GM12873 (cell line): ENCODE measurements around the gene ZMIZ2.

Source experiments
- TF ChIP-seq, protein P1 (sequence below): IDR thresholded peaks from 2 replicates; pipeline ENCODE4 v1.5.1; 2012; ENCODE audit warnings: low read depth, mild to moderate bottlenecking, moderate library complexity, low read length, control low read depth; ENCODE audit not compliant: insufficient read depth; ENCODE audit errors: missing control alignments

Gene ZMIZ2

DNA sequence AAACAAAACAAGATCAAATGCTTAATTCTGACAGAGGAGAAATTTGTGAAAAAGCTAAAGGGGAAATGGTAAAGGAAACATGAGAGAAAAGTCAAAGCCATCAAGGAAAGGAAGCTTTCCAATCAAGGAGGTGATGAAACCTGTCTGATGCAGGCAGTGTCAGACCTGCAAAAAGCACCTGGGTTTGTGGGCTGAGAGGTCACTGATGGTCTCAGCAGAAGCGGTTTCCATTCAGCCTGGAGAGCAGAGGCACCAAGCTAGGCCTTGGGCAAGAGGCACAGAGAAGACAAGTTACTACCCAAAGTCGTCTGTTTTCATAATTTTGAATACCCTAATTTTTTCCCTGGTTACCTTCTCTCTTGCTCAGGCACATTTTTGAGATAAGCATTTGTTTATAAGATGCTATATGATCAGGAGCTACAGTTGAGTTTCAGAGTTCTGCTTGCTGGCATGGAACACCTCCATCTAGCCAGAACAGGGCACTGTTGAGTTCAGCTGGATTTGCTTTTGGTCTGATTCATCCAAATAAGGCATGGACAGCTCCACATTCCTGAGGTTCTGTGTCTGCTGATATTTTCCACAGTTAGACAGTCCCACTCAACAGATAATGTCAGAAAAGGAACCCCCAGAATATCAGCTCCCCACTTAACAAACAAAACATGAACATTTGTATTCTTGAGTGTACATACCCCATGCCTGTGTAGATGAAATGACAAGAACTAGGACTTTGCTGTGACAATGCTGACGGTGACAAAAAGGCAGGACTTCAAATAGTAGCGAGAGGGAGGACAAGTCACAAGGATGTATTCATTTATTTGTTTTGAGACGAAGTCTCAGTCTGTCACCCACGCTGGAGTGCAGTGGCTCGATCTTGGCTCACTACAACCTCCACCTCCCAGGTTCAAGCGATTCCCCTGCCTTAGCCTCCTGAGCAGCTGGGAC is 42.9 kb downstream of the ZMIZ2 start:
- TF ChIP-seq, protein P1, sequence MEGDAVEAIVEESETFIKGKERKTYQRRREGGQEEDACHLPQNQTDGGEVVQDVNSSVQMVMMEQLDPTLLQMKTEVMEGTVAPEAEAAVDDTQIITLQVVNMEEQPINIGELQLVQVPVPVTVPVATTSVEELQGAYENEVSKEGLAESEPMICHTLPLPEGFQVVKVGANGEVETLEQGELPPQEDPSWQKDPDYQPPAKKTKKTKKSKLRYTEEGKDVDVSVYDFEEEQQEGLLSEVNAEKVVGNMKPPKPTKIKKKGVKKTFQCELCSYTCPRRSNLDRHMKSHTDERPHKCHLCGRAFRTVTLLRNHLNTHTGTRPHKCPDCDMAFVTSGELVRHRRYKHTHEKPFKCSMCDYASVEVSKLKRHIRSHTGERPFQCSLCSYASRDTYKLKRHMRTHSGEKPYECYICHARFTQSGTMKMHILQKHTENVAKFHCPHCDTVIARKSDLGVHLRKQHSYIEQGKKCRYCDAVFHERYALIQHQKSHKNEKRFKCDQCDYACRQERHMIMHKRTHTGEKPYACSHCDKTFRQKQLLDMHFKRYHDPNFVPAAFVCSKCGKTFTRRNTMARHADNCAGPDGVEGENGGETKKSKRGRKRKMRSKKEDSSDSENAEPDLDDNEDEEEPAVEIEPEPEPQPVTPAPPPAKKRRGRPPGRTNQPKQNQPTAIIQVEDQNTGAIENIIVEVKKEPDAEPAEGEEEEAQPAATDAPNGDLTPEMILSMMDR = no peak

DNA sequence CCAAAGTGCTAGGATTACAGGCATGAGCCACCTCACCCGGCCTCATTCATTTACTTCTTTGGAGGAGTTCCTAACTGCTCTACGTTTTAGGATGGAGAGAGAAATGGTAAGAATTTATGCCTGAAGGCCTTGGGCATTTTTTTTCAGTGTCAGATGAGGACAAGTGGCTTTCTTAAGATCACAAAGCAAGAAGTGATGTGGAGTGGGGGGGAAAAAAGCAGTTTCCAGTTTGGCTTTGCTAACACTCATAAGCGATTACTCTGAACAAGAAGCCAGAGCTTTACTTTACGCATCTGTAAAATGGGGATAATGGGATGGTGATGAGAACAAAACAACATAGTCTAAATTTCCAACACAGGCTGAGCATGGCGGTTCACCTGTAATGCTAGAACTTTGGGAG is 45.3 kb downstream of the ZMIZ2 start:
- TF ChIP-seq, protein P1 = no peak

DNA sequence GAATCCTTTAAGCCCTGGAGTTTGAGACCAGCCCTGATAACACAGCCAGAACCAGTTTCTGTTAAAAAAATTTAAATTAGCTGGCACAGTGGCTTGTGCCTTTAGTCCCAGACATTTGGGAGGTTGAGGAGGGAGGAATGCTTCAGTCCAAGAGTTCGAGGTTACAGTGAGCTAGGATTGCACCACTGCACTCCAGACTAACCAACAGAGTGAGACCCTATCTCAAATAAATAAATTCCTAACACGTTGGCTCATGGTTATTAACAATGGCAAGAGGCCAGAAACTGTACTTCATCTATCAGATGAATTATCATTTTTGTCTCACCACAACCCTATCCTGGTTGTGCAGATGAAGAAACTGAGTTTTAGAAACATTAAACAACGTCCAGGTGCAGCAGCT is 45.7 kb downstream of the ZMIZ2 start:
- TF ChIP-seq, protein P1 = no peak

DNA sequence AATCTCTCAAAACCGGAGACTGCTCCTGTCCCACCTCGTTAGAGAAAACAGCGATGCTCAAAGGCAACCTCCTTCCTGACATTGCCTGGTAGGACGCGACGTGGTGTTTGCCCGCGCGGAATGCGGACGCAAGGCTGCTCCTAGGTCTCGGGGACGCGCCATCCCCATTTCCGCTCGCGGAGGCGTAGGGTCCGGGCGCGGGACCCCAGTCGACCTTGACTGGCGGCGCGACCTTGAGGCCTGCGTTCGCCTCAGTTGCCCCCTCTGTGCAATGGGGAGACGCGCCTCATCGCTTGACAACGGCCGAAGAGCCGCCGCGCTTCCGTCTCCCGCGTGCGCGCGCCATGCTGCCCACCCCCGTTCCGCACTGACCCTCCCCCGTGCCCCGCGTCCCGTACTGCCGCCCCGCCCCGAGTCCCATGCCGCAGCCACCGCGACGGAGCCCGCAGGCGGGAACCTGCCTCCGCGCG is 47.4 kb downstream of the ZMIZ2 start:
- TF ChIP-seq, protein P1 = no peak

DNA sequence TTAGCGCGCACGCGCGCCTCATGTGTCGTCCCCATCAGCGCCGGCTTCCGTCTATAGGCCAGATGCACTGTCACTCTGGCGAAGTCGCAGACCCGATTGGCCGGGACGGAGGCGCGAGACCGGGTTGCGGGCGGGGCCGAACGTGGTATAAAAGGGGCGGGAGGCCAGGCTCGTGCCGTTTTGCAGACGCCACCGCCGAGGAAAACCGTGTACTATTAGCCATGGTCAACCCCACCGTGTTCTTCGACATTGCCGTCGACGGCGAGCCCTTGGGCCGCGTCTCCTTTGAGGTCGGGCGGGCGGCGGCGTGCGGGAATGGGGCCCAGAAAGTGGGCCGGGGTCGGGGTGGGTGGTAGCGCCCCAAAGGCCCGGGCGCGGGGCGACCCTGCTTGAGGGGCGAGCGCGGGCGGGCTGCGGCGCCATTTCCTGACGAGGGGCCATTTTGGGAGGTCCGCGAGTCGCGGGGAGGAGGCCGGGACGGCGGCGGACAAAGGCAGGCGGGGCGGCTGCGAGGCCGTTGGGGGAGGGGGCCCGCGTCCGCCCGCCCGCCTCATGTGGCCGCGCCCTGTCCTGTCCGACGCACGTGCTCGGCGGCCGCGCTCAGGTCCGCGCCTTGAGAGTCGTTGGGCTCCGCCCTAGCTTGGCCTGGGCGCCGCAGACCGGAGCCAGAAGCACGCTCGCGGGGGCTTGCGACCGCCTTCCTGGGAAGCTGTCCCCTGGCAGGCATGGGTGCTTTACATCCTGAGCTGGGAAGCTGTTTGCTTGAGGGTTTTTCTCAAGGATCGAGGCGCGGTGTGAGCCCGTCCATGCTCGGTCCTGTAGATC is 48.1 kb downstream of the ZMIZ2 start, which contains the start of gene PPIA:
TSS of gene PPIA (plus strand) at position 178 of the 825 bp plus-strand sequence. CDS start at position 222, 44 bp downstream.
- TF ChIP-seq, protein P1 = no peak

DNA sequence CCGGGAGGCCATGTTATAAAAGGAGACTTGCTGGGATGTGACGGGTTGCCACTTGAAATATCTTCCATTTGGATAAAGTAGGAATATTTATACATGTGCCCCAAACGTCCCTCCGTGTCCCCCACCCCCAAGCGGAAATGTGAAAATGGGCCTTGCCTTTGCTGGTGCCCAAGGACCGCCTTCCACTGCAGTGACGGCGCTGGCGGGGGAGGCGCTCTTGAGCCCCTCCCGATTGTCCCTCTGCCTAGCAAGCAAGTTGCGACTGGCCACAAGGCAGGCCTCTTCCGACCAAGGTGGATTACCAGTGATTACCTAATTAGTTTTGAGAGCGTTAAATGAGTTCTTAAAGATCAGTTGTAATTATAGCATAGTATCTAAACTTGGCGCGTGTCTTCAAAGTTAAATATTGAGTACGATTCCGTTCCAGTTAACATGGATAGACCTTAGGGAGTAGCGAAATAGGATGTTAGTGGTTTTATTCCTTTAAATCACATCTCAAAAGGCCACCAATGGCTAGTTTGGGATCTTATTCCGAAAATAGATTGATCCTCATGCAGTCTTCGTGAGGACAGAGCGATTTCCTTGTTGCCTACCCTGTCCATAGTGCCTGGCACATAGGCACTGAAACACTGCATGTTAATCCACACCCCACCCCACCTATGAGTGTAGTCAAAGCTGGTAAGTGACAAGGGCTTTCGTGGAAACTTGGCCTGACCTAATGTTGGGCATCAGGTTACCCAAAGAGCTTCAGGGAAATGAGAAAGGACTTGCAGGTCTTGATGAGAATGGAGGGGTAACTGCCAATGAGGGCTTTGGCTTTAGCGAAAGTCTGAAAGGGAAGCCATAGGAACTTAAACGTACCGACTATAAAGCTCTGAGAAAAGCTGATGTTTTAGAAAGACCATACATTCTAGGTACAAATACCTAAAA is 48.9 kb downstream of the ZMIZ2 start:
- TF ChIP-seq, protein P1 = peak; percentile 66
